Ascending aorta (tissue), 2 donors: ENCODE data around the gene MED16. TPM values are rescaled to one million over a fixed set of nuclear protein-coding genes. Genes with fewer than 3 reads are reported as not detected.
"Not testable (repeated sequence)": the region's sequence is repeated elsewhere in the genome, so short reads cannot be mapped to it uniquely, and the experiment has no call there.

Experiments used
- DNase-seq, 2 donors: peaks; one replicate each; pipeline ENCODE4 v3.0.0-alpha.2; 2019; ENCODE audit warnings: low spot score in 2 of 2
- H3K27ac ChIP-seq, 2 donors: fragments of 200-600 bp; sonication (generic); one replicate each; pipeline ENCODE4 v1.5.1; 2016 to 2017; ENCODE audit warnings: mild to moderate bottlenecking in 1 of 2
- H3K27me3 ChIP-seq: fragments of 200-600 bp; sonication (generic); one replicate; pipeline ENCODE4 v1.5.1; 2017
- H3K36me3 ChIP-seq, 2 donors: fragments of 200-600 bp; sonication (generic); one replicate each; pipeline ENCODE4 v1.5.1; 2016
- H3K4me1 ChIP-seq, 2 donors: fragments of 200-600 bp; sonication (generic); one replicate each; pipeline ENCODE4 v1.5.1; 2016 to 2017; ENCODE audit warnings: mild to moderate bottlenecking in 1 of 2
- H3K4me3 ChIP-seq, 2 donors: fragments of 200-600 bp; sonication (generic); one replicate each; pipeline ENCODE4 v1.5.1; 2016 to 2017; ENCODE audit warnings: mild to moderate bottlenecking in 1 of 2
- H3K9me3 ChIP-seq, 2 donors: fragments of 200-600 bp; sonication (generic); one replicate each; pipeline ENCODE4 v1.5.1; 2016
- CTCF ChIP-seq, 3 experiments: fragments of 200-600 bp in 2 of 3; fragments of 450-650 bp in 1 of 3; sonication (generic) in 2 of 3; IDR thresholded peaks; one replicate each; pipeline ENCODE4 v1.5.1; 2016 to 2019; ENCODE audit warnings: antibody characterized with exemption in 3 of 3, mild to moderate bottlenecking in 1 of 3, moderate library complexity in 1 of 3
- intact Hi-C: fragments of 100-400 bp; cut with DNase I; formaldehyde crosslinking; loops from one replicate; pipeline ENCODE4 v1.15.1; 2023
- total RNA-seq: library from RNA; depleted of rRNA; stranded (reverse); fragments of >200 nt; gene quantifications from one replicate; pipeline ENCODE4 v1.1.0, GENCODE V29; 2016

The MED16 gene
- total RNA-seq, 1 donor from 2014 or later, result 73.2 TPM

- DNase-seq, result no peak
- no peak within 1 kb of the TSS for H3K4me3 ChIP-seq
- H3K4me1 ChIP-seq, result peaks cover 0 to 5% of the 10 kb centered on the region in 2 donors
- intact Hi-C loops, result no loop called here
- TF ChIP-seq CTCF (IDR thresholded peaks at IDR 0.05), result no peak
- no peak within 1 kb of the TSS for H3K27ac ChIP-seq
- H3K27me3 ChIP-seq, result peaks cover 20% of the 10 kb centered on the region
- no peaks in the 10 kb centered on the region for H3K9me3 ChIP-seq
- H3K36me3 ChIP-seq, result no peaks in the 10 kb centered on the region
Observed at GRCh38 chr19:852136-853013, 40.6 kb downstream of the MED16 start, which contains the start of gene ELANE. TSS of gene ELANE (plus strand) at chr19:852303. CDS start at chr19:852329, 26 bp downstream.

GRCh38 chr19:850979-851335 is 42.0 kb downstream of the MED16 start:
- H3K27me3 ChIP-seq, result peaks cover 27% of the 10 kb centered on the region
- H3K9me3 ChIP-seq, result no peaks in the 10 kb centered on the region
- peak overlapping the region in 1 of 2 donors; percentile 34 for H3K4me3 ChIP-seq
- no peak for DNase-seq
- H3K36me3 ChIP-seq, result no peaks in the 10 kb centered on the region
- intact Hi-C loops, result no loop called here
- H3K27ac ChIP-seq, result peak overlapping the region; percentile 47 to 49
- no peak for TF ChIP-seq CTCF (IDR thresholded peaks at IDR 0.05)
- H3K4me1 ChIP-seq, result peaks cover 0 to 5% of the 10 kb centered on the region in 2 donors

GRCh38 chr19:850221-850978 is 42.6 kb downstream of the MED16 start:
- intact Hi-C loops, result no loop called here
- H3K36me3 ChIP-seq, result no peaks in the 10 kb centered on the region
- no peak for TF ChIP-seq CTCF (IDR thresholded peaks at IDR 0.05)
- H3K9me3 ChIP-seq, result no peaks in the 10 kb centered on the region
- peak; percentile 59 to 93 for DNase-seq
- peaks cover 32% of the 10 kb centered on the region for H3K27me3 ChIP-seq
- peaks cover 0 to 5% of the 10 kb centered on the region in 2 donors for H3K4me1 ChIP-seq
- peak overlapping the region in 1 of 2 donors; percentile 34 for H3K4me3 ChIP-seq
- H3K27ac ChIP-seq, result peak overlapping the region; percentile 47 to 49

- H3K36me3 ChIP-seq, DNase-seq, H3K9me3 ChIP-seq, H3K27ac ChIP-seq, H3K4me3 ChIP-seq, intact Hi-C loops, H3K4me1 ChIP-seq: not testable (repeated sequence)
- peaks cover 36% of the 10 kb centered on the region for H3K27me3 ChIP-seq
Observed at GRCh38 chr19:849195-849594, 43.8 kb downstream of the MED16 start.

GRCh38 chr19:848386-848921 is 44.5 kb downstream of the MED16 start:
- H3K27ac ChIP-seq, result peak overlapping the region in 1 of 2 donors; percentile 19
- no peak overlapping the region for H3K4me3 ChIP-seq
- DNase-seq, result no peak
- H3K4me1 ChIP-seq, result peaks cover 4 to 8% of the 10 kb centered on the region in 2 donors
- H3K27me3 ChIP-seq, result peaks cover 42% of the 10 kb centered on the region
- no peaks in the 10 kb centered on the region for H3K36me3 ChIP-seq
- TF ChIP-seq CTCF (IDR thresholded peaks at IDR 0.05), result no peak
- H3K9me3 ChIP-seq, result no peaks in the 10 kb centered on the region
- intact Hi-C loops, result no loop called here
